GM12878 (cell line): ENCODE results near the gene TREH. TPM values are rescaled to one million over a fixed set of nuclear protein-coding genes. Genes with fewer than 3 reads are reported as not detected.

ENCODE experiments used
- ATAC-seq: fragments of 200-7000 bp; cut with Tn5 transposase; 3 replicates; pipeline ENCODE4 v1.9.1; 2020; ENCODE audit warnings: mild to moderate bottlenecking, moderate library complexity
- BruUV-seq: library from RNA; stranded (reverse); fragments of 400-500 nt; replicated peaks from 2 replicates; lab custom pipeline; 2021; lab: Mats Ljungman, UMichigan
- CTCF ChIA-PET: fragments of 300-600 bp; sonication (Branson Sonifier 250); formaldehyde crosslinking; extraction: SDS; loops from one replicate; lab custom pipeline; 2021; ENCODE audit warnings: inconsistent platforms; lab: Yijun Ruan, JAX
- POLR2A ChIA-PET: fragments of 350-600 bp; formaldehyde crosslinking; extraction: SDS; loops from one replicate; lab custom pipeline; 2021; ENCODE audit warnings: inconsistent platforms; lab: Charles Lee
- RAD21 ChIA-PET: fragments of 300-600 bp; sonication (Branson Sonifier 250); formaldehyde crosslinking; loops from one replicate; lab custom pipeline; 2023; ENCODE audit warnings: antibody characterized with exemption; ENCODE audit not compliant: unreplicated experiment; lab: Charles Lee
- SMC1A ChIA-PET: fragments of 300-600 bp; sonication (Branson Sonifier 250); formaldehyde crosslinking; loops from one replicate; lab custom pipeline; 2023; ENCODE audit not compliant: unreplicated experiment, uncharacterized antibody; lab: Charles Lee
- DNase-seq: peaks from one replicate; pipeline ENCODE4 v3.0.0-alpha.2; 2011; ENCODE audit warnings: low read depth, low spot score
- FAIRE-seq: peaks from 3 replicates; lab custom pipeline; 2011; peaks lifted over from hg19 to GRCh38; lab: Jason Lieb, UNC
- H2AFZ ChIP-seq: 2 replicates; pipeline ENCODE4 v1.6.0; 2011; ENCODE audit warnings: low read depth, low read length, control low read depth; ENCODE audit not compliant: control insufficient read depth
- H3K27ac ChIP-seq: 2 replicates; pipeline ENCODE4 v1.5.1; 2011; ENCODE audit warnings: control low read depth; ENCODE audit not compliant: control insufficient read depth, insufficient read depth
- H3K27me3 ChIP-seq, 2 experiments: replicated peaks in 1 of 2; 2 replicates each; pipeline versions ENCODE4 v1.6.0 to v1.6.1; 2011; ENCODE audit warnings: low read length in 1 of 2; ENCODE audit not compliant: control insufficient read depth in 2 of 2, insufficient read depth in 2 of 2
- H3K36me3 ChIP-seq, 2 experiments: 2 replicates each; pipeline ENCODE4 v1.5.1; 2011; ENCODE audit warnings: low read length in 1 of 2; ENCODE audit not compliant: control insufficient read depth in 2 of 2, insufficient read depth in 2 of 2
- H3K4me1 ChIP-seq: 2 replicates; pipeline ENCODE4 v1.6.1; 2011; ENCODE audit warnings: mild to moderate bottlenecking, low read length, moderate library complexity, mixed read lengths; ENCODE audit not compliant: control insufficient read depth, insufficient read depth
- H3K4me2 ChIP-seq: 2 replicates; pipeline ENCODE4 v1.6.0; 2011; ENCODE audit warnings: control low read depth; ENCODE audit not compliant: control insufficient read depth, insufficient read depth
- H3K4me3 ChIP-seq: fragments of 200-600 bp; sonication (generic); 2 replicates; pipeline ENCODE4 v1.5.1; 2016
- H3K79me2 ChIP-seq: 2 replicates; pipeline ENCODE4 v1.6.0; 2011; ENCODE audit warnings: low read length; ENCODE audit not compliant: control insufficient read depth, insufficient read depth
- H3K9ac ChIP-seq: 2 replicates; pipeline ENCODE4 v1.8.0; 2011; ENCODE audit warnings: low read length, control low read depth, mixed read lengths; ENCODE audit not compliant: control insufficient read depth, insufficient read depth
- H3K9me3 ChIP-seq: replicated peaks from 3 replicates; pipeline ENCODE4 v1.5.1; 2011; ENCODE audit warnings: mild to moderate bottlenecking, low read length; ENCODE audit not compliant: control insufficient read depth, insufficient read depth
- H4K20me1 ChIP-seq: 2 replicates; pipeline ENCODE4 v1.6.0; 2011; ENCODE audit not compliant: control insufficient read depth, insufficient read depth
- BHLHE40 ChIP-seq, 2 experiments: fragments of 450-650 bp in 1 of 2; IDR thresholded peaks; 2 replicates each; pipeline ENCODE4 v1.6.1; 2011 to 2017; ENCODE audit warnings: low read depth in 2 of 2, borderline replicate concordance in 1 of 2, improper control_type of control experiment in 1 of 2, low read length in 1 of 2, mild to moderate bottlenecking in 1 of 2
- E2F8 ChIP-seq: fragments of 450-650 bp; IDR thresholded peaks from 2 replicates; pipeline ENCODE4 v1.6.1; 2018; ENCODE audit warnings: mild to moderate bottlenecking, low read depth, moderate library complexity; ENCODE audit not compliant: partially characterized antibody
- ELK1 ChIP-seq: IDR thresholded peaks from 2 replicates; pipeline ENCODE4 v1.6.1; 2012; ENCODE audit warnings: low read depth, low read length, improper control_type of control experiment
- FOXM1 ChIP-seq: IDR thresholded peaks from 2 replicates; pipeline ENCODE4 v1.6.1; 2012; ENCODE audit warnings: low read depth, mild to moderate bottlenecking, inconsistent platforms, low read length, moderate library complexity
- GABPA ChIP-seq: IDR thresholded peaks from 2 replicates; pipeline ENCODE4 v1.6.1; 2014; ENCODE audit warnings: antibody characterized with exemption, low read depth, mild to moderate bottlenecking, inconsistent platforms
- HDGF ChIP-seq: fragments of 450-650 bp; IDR thresholded peaks from 2 replicates; pipeline ENCODE4 v1.6.1; 2016; ENCODE audit warnings: antibody characterized with exemption
- HSF1 ChIP-seq: fragments of 150-350 bp; IDR thresholded peaks from 2 replicates; pipeline ENCODE4 v1.6.1; 2014; ENCODE audit warnings: mild to moderate bottlenecking, low read depth, low read length
- KDM1A ChIP-seq: fragments of 200-600 bp; sonication (generic); IDR thresholded peaks from 2 replicates; pipeline ENCODE4 v1.6.1; 2016; ENCODE audit warnings: borderline replicate concordance
- KLF5 ChIP-seq: fragments of 450-650 bp; IDR thresholded peaks from 2 replicates; pipeline ENCODE4 v1.6.1; 2014; ENCODE audit warnings: mild to moderate bottlenecking; ENCODE audit not compliant: partially characterized antibody
- MXI1 ChIP-seq: fragments of 150-350 bp; IDR thresholded peaks from 2 replicates; pipeline ENCODE4 v1.6.1; 2011; ENCODE audit warnings: low read depth, mild to moderate bottlenecking, inconsistent platforms, low read length, improper control_type of control experiment
- NBN ChIP-seq: fragments of 450-650 bp; IDR thresholded peaks from 2 replicates; pipeline ENCODE4 v1.6.1; 2016
- NR2F1 ChIP-seq: fragments of 450-650 bp; conservative IDR thresholded peaks from 2 replicates; pipeline ENCODE4 v1.6.1; 2017; ENCODE audit warnings: mild to moderate bottlenecking
- PAX8 ChIP-seq: fragments of 450-650 bp; IDR thresholded peaks from 2 replicates; pipeline ENCODE4 v1.6.1; 2017; ENCODE audit warnings: mild to moderate bottlenecking, moderate library complexity
- POLR2AphosphoS2 ChIP-seq: IDR thresholded peaks from 2 replicates; pipeline ENCODE4 v1.6.1; 2011; ENCODE audit warnings: low read depth, mild to moderate bottlenecking, low read length, improper control_type of control experiment, moderate library complexity
- POU2F2 ChIP-seq: IDR thresholded peaks from 3 replicates; pipeline ENCODE4 v1.6.1; 2011; ENCODE audit warnings: low read depth, mild to moderate bottlenecking, low read length, borderline replicate concordance
- USF2 ChIP-seq: IDR thresholded peaks from 2 replicates; pipeline ENCODE4 v1.6.1; 2011; ENCODE audit warnings: low read depth, low read length, improper control_type of control experiment, borderline replicate concordance
- WGBS: methylation state at CpG from one replicate; pipeline ENCODE4 v1.1.6; 2016; ENCODE audit warnings: low lambda C conversion rate; ENCODE audit not compliant: insufficient replicate concordance, insufficient coverage; ENCODE audit errors: missing lambda C conversion rate; 5-methylcytosine and 5-hydroxymethylcytosine counted together
- in situ Hi-C: fragments of 300-500 bp; cut with MboI; formaldehyde crosslinking; loops from 9 replicates; pipeline ENCODE4 v1.14.3; 2018; ENCODE audit warnings: mixed read lengths
- intact Hi-C: fragments of 100-400 bp; cut with micrococcal nuclease; formaldehyde crosslinking; loops from one replicate; pipeline ENCODE4 v1.14.2; 2022; ENCODE audit not compliant: unreplicated experiment
- polyA plus RNA-seq, 11 experiments: library from polyadenylated mRNA; depleted of rRNA in 4 of 11; unstranded in 6 of 11; stranded (reverse) in 5 of 11; fragments of >200 nt; fragmentation: Nextera tagmentation in 4 of 11; fragmentation: Illumina TruSeq in 1 of 11; extraction: Ambion mirVana in 4 of 11; extraction: Trizol in 1 of 11; gene quantifications; 1 replicate in 1 of 11; 2 replicates in 10 of 11; pipeline versions ENCODE4 v1.2.1 to v1.2.3, GENCODE V29; 2011 to 2016; ENCODE audit warnings: inconsistent platforms in 2 of 11, missing spikeins in 2 of 11, low read depth in 1 of 11
- total RNA-seq, 4 experiments: library from RNA; depleted of rRNA in 3 of 4; stranded (reverse); fragments of >200 nt in 3 of 4; fragmentation: Illumina TruSeq in 1 of 4; extraction: Trizol in 1 of 4; gene quantifications; 2 replicates each; pipeline versions ENCODE4 v1.2.1 to v1.2.3, GENCODE V29; 2013 to 2021

TREH gene
- total and polyA plus RNA-seq, 10 of the 15 experiments (the other 5 are each of a cell fraction or from before 2014, with no cell fraction given), result not detected

DNA sequence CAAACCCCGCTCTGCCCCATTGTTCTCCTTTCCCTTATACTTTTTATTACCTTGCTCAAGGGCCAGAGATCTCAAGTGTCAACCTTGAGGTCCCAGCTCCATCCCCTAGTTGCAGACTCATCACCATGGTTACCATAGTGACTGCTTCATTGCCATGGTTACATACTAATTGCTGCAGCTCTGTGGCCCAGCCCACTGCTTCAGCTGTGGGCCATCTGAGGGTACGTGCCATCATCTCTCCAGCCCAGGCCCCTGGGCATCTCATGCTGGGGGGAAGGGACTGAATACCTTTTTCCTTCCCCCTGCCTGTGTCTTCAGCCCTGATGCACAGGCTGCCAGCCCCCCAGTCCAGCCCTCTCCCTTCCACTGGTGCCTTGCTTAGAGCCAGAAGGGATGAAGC, 22.2 kb downstream of the TREH start (continued):
- TF ChIP-seq E2F8 (no peak), ELK1 (no peak)

- Histone ChIP-seq H3K27ac (no peak overlapping the region), H3K36me3 (no peaks in the 10 kb centered on the region), H3K9me3 (no peaks in the 10 kb centered on the region), H3K4me1 (no peaks in the 10 kb centered on the region), H2AFZ (no peak overlapping the region), H4K20me1 (no peaks in the 10 kb centered on the region), H3K4me3 (no peak overlapping the region), H3K27me3 (peaks cover 3 to 5% of the 10 kb centered on the region in 2 experiments; a peak in 3 of 4 replicates), H3K79me2 (no peaks in the 10 kb centered on the region), H3K4me2 (no peak overlapping the region), H3K9ac (no peak overlapping the region)
- no peak for ATAC-seq
- ChIA-PET POLR2A (interaction anchor here (0.5 kb wide), 1 partner anchor 58 kb away, joined by 3 read pairs; no protein-coding TSS in a partner anchor), RAD21 (no interaction called here), CTCF (no interaction called here), SMC1A (no interaction called here)
- in situ Hi-C loops, result no loop called here
- FAIRE-seq, result no peak
- no TSS peak for BruUV-seq
- WGBS, result 43% methylated on average over 5 of the region's 5 CpGs
- intact Hi-C loops, result no loop called here
- DNase-seq, result no peak
- TF ChIP-seq MXI1 (no peak), KDM1A (no peak), POU2F2 (no peak), FOXM1 (no peak), HDGF (no peak), BHLHE40 (IDR thresholded peaks at IDR 0.05; ENCODE audit: borderline replicate concordance in 1 of 2, low read depth in 2 of 2, low read length in 1 of 2) (no peak), POLR2AphosphoS2 (no peak), KLF5 (no peak), PAX8 (no peak), GABPA (no peak), HSF1 (no peak), NR2F1 (no peak), NBN (no peak), USF2 (no peak)
These were observed 22.8 kb downstream of the TREH start for GRCh38 chr11:118656563-118657165.
